HepG2 (cell line): ENCODE data around the gene DTNA. TPM values are rescaled to one million over a fixed set of nuclear protein-coding genes. Genes with fewer than 3 reads are reported as not detected.

Experiments used
- EZH2 ChIP-seq: conservative IDR thresholded peaks from 2 replicates; pipeline ENCODE4 v1.6.1; 2012; ENCODE audit warnings: mild to moderate bottlenecking, low read depth, low read length, moderate library complexity
- FOSL2 ChIP-seq: sonication (generic); formaldehyde crosslinking; IDR thresholded peaks from 2 replicates; pipeline ENCODE4 v1.4.0; 2020; ENCODE audit warnings: missing genetic modification reagents
- FOXA1 ChIP-seq, 2 experiments: fragments of 450-650 bp in 1 of 2; sonication (generic) in 1 of 2; formaldehyde crosslinking in 1 of 2; IDR thresholded peaks; 2 replicates each; pipeline versions ENCODE4 v1.4.0 to v1.6.1; 2016 to 2020; ENCODE audit warnings: missing genetic modification reagents in 1 of 2
- FOXJ3 ChIP-seq: sonication (generic); formaldehyde crosslinking; IDR thresholded peaks from 2 replicates; pipeline ENCODE4 v1.4.0; 2020; ENCODE audit warnings: missing genetic modification reagents, mild to moderate bottlenecking, borderline replicate concordance
- FOXP1 ChIP-seq, 2 experiments: fragments of 450-650 bp in 1 of 2; IDR thresholded peaks; 2 replicates each; pipeline ENCODE4 v1.6.1; 2017 to 2018; ENCODE audit warnings: antibody characterized with exemption in 1 of 2
- GATAD2A ChIP-seq: IDR thresholded peaks from 2 replicates; pipeline ENCODE4 v1.6.1; 2016
- HCFC1 ChIP-seq: fragments of 150-350 bp; IDR thresholded peaks from 2 replicates; pipeline ENCODE4 v1.6.1; 2014; ENCODE audit warnings: low read depth, low read length
- HDAC2 ChIP-seq: sonication (generic); formaldehyde crosslinking; IDR thresholded peaks from 2 replicates; pipeline ENCODE4 v1.4.0; 2020; ENCODE audit warnings: missing genetic modification reagents
- HNF4G ChIP-seq, 2 experiments: sonication (generic) in 1 of 2; formaldehyde crosslinking in 1 of 2; IDR thresholded peaks; 2 replicates each; pipeline versions ENCODE4 v1.4.0 to v1.6.1; 2011 to 2020; ENCODE audit warnings: borderline replicate concordance in 2 of 2, low read depth in 2 of 2, mild to moderate bottlenecking in 2 of 2, low read length in 1 of 2, missing genetic modification reagents in 1 of 2, moderate library complexity in 1 of 2
- MAFK ChIP-seq, 2 experiments: IDR thresholded peaks in 1 of 2; conservative IDR thresholded peaks in 1 of 2; 2 replicates each; pipeline ENCODE4 v1.6.1; 2011; ENCODE audit warnings: improper control_type of control experiment in 2 of 2, low read length in 2 of 2
- PPARG ChIP-seq: conservative IDR thresholded peaks from 2 replicates; pipeline ENCODE4 v1.6.1; 2016; ENCODE audit warnings: missing biosample characterization, missing genetic modification reagents
- RBAK ChIP-seq: sonication (generic); formaldehyde crosslinking; IDR thresholded peaks from 2 replicates; pipeline ENCODE4 v1.5.1; 2020; ENCODE audit warnings: mild to moderate bottlenecking, missing genetic modification reagents
- RFX1 ChIP-seq: fragments of 450-650 bp; IDR thresholded peaks from 2 replicates; pipeline ENCODE4 v1.6.1; 2017
- SIX1 ChIP-seq: sonication (generic); formaldehyde crosslinking; IDR thresholded peaks from 2 replicates; pipeline ENCODE4 v1.4.0; 2020; ENCODE audit warnings: missing genetic modification reagents, borderline replicate concordance
- SMARCC2 ChIP-seq: fragments of 450-650 bp; IDR thresholded peaks from 2 replicates; pipeline ENCODE4 v1.6.1; 2017; ENCODE audit warnings: antibody characterized with exemption, mild to moderate bottlenecking
- SRF ChIP-seq: IDR thresholded peaks from 2 replicates; pipeline ENCODE4 v1.6.1; 2011; ENCODE audit warnings: mild to moderate bottlenecking, low read depth, low read length, moderate library complexity
- TAF1 ChIP-seq: sonication (generic); formaldehyde crosslinking; IDR thresholded peaks from 2 replicates; pipeline ENCODE4 v1.4.0; 2020; ENCODE audit warnings: missing genetic modification reagents
- ZBTB3 ChIP-seq: sonication (generic); formaldehyde crosslinking; IDR thresholded peaks from 2 replicates; pipeline ENCODE4 v1.4.0; 2020; ENCODE audit warnings: low read depth, mild to moderate bottlenecking, moderate library complexity, missing genetic modification reagents, borderline replicate concordance
- ZIK1 ChIP-seq: sonication (generic); formaldehyde crosslinking; IDR thresholded peaks from 2 replicates; pipeline ENCODE4 v1.5.0; 2020; ENCODE audit warnings: mild to moderate bottlenecking, low read depth, missing genetic modification reagents, borderline replicate concordance
- ZMAT3 ChIP-seq: sonication (generic); formaldehyde crosslinking; conservative IDR thresholded peaks from 2 replicates; pipeline ENCODE4 v1.7.0; 2021; ENCODE audit warnings: missing genetic modification reagents
- ZNF776 ChIP-seq: sonication (generic); formaldehyde crosslinking; IDR thresholded peaks from 2 replicates; pipeline ENCODE4 v1.4.0; 2020; ENCODE audit warnings: mild to moderate bottlenecking, missing genetic modification reagents
- ZNF816 ChIP-seq: sonication (generic); formaldehyde crosslinking; IDR thresholded peaks from 2 replicates; pipeline ENCODE4 v1.8.0; 2022; ENCODE audit warnings: missing genetic modification reagents, mild to moderate bottlenecking, borderline replicate concordance
- ZSCAN20 ChIP-seq: sonication (generic); formaldehyde crosslinking; IDR thresholded peaks from 2 replicates; pipeline ENCODE4 v1.4.0; 2020; ENCODE audit warnings: missing genetic modification reagents, mild to moderate bottlenecking, borderline replicate concordance
- polyA plus RNA-seq, 8 experiments: library from polyadenylated mRNA; depleted of rRNA in 3 of 8; stranded (reverse) in 7 of 8; unstranded in 1 of 8; fragments of >200 nt; fragmentation: Illumina TruSeq in 4 of 8; extraction: Trizol in 4 of 8; gene quantifications; 2 replicates each; pipeline versions ENCODE4 v1.2.1 to v1.2.3, GENCODE V29; 2011 to 2016; ENCODE audit warnings: low read depth in 4 of 8, missing spikeins in 1 of 8, mixed read lengths in 1 of 8; ENCODE audit not compliant: insufficient read depth in 1 of 8
- total RNA-seq, 5 experiments: library from RNA; depleted of rRNA; stranded (reverse); fragments of >200 nt; fragmentation: Illumina TruSeq; extraction: Trizol; gene quantifications; 2 replicates each; pipeline ENCODE4 v1.2.3, GENCODE V29; 2016; ENCODE audit warnings: low read depth in 1 of 5
- TF ChIP-seq, protein P1 (sequence below): sonication (generic); formaldehyde crosslinking; IDR thresholded peaks from 2 replicates; pipeline ENCODE4 v1.5.0; 2020; ENCODE audit warnings: mild to moderate bottlenecking, missing genetic modification reagents, moderate library complexity
- TF ChIP-seq, protein P2 (sequence below): IDR thresholded peaks from 2 replicates; pipeline ENCODE4 v1.6.1; 2012; ENCODE audit warnings: inconsistent platforms
- TF ChIP-seq, protein P3 (sequence below): sonication (generic); formaldehyde crosslinking; IDR thresholded peaks from 2 replicates; pipeline ENCODE4 v1.4.0; 2020; ENCODE audit warnings: missing genetic modification reagents, mild to moderate bottlenecking, borderline replicate concordance
- TF ChIP-seq, protein P4 (sequence below): sonication (generic); formaldehyde crosslinking; IDR thresholded peaks from 2 replicates; pipeline ENCODE4 v1.4.0; 2020; ENCODE audit warnings: missing genetic modification reagents
- TF ChIP-seq, protein P5 (sequence below): sonication (generic); formaldehyde crosslinking; conservative IDR thresholded peaks from 2 replicates; pipeline ENCODE4 v1.4.0; 2020; ENCODE audit warnings: missing genetic modification reagents

DTNA gene
- total and polyA plus RNA-seq, 2 of the 13 experiments (the other 11 are each of a cell fraction or from before 2014, with no cell fraction given) = 8.5 to 29.0 TPM

DNA sequence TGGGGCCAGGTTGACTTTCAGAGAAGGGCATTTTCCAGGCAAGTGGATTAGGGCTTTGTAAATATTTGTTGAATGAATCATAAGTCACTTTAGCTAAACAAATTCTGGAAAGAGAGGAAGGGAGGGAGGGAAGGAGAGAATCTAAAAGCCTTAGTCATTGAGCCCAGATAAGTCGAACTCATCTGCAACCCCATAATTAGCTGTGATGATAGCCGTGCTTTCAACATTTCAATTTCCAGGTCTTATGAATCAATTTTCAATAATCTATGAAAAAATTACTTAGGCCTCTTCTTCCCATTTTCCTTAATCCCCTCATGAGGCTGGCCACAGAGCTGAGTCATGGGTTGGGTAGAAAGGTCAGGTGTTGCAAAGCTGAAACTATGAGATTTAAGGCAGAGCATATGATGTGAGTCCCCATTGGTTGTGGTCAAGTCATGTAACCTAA lies 219.3 kb downstream of the DTNA start (continued):
- TF ChIP-seq, protein P1, sequence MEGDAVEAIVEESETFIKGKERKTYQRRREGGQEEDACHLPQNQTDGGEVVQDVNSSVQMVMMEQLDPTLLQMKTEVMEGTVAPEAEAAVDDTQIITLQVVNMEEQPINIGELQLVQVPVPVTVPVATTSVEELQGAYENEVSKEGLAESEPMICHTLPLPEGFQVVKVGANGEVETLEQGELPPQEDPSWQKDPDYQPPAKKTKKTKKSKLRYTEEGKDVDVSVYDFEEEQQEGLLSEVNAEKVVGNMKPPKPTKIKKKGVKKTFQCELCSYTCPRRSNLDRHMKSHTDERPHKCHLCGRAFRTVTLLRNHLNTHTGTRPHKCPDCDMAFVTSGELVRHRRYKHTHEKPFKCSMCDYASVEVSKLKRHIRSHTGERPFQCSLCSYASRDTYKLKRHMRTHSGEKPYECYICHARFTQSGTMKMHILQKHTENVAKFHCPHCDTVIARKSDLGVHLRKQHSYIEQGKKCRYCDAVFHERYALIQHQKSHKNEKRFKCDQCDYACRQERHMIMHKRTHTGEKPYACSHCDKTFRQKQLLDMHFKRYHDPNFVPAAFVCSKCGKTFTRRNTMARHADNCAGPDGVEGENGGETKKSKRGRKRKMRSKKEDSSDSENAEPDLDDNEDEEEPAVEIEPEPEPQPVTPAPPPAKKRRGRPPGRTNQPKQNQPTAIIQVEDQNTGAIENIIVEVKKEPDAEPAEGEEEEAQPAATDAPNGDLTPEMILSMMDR (CRISPR knock-in tag) = no peak
- TF ChIP-seq RFX1 = no peak
- TF ChIP-seq RBAK (CRISPR knock-in tag) = no peak
- TF ChIP-seq SIX1 (CRISPR knock-in tag) = peak; percentile 64; the same call in 1 of the 2 replicates
- TF ChIP-seq ZSCAN20 = no peak
- TF ChIP-seq SRF = peak; percentile 70
- peak; percentile 64 for TF ChIP-seq HNF4G (IDR thresholded peaks at IDR 0.05; ENCODE audit: borderline replicate concordance, low read depth, low read length)
- 0 out of 2 replicates have a peak, but pooled peaks have one; percentile 62 for TF ChIP-seq HNF4G (CRISPR knock-in tag; IDR thresholded peaks at IDR 0.05; ENCODE audit: borderline replicate concordance, low read depth)
- TF ChIP-seq ZNF816 = no peak
- no peak for TF ChIP-seq ZBTB3 (CRISPR knock-in tag)
- TF ChIP-seq SMARCC2 = peak; percentile 77; the same call in 1 of the 2 replicates
- no peak for TF ChIP-seq ZNF776 (CRISPR knock-in tag)
- TF ChIP-seq ZIK1 = no peak
- peak; percentile 87 for TF ChIP-seq GATAD2A (CRISPR knock-in tag)
- TF ChIP-seq TAF1 (CRISPR knock-in tag) = no peak
- TF ChIP-seq, protein P2, sequence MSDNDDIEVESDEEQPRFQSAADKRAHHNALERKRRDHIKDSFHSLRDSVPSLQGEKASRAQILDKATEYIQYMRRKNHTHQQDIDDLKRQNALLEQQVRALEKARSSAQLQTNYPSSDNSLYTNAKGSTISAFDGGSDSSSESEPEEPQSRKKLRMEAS = peak; percentile 29; the same call in 1 of the 2 replicates
- no peak for TF ChIP-seq FOXP1 (IDR thresholded peaks at IDR 0.05)
- peak; percentile 76; the same call in 1 of the 2 replicates for TF ChIP-seq FOXP1 (CRISPR knock-in tag; IDR thresholded peaks at IDR 0.05)
- TF ChIP-seq HCFC1 = no peak
- TF ChIP-seq FOXJ3 (CRISPR knock-in tag) = no peak
- TF ChIP-seq, protein P3, sequence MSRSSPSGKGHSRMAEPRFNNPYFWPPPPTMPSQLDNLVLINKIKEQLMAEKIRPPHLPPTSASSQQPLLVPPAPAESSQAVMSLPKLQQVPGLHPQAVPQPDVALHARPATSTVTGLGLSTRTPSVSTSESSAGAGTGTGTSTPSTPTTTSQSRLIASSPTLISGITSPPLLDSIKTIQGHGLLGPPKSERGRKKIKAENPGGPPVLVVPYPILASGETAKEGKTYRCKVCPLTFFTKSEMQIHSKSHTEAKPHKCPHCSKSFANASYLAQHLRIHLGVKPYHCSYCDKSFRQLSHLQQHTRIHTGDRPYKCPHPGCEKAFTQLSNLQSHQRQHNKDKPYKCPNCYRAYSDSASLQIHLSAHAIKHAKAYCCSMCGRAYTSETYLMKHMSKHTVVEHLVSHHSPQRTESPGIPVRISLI (CRISPR knock-in tag) = no peak
- peak in 1 of 2 experiments; percentile 79 for TF ChIP-seq MAFK (conservative IDR thresholded peaks at IDR 0.05 in 1 of 2, IDR thresholded peaks at IDR 0.05 in 1 of 2; ENCODE audit: low read length in 2 of 2)
- no peak for TF ChIP-seq ZMAT3 (CRISPR knock-in tag)
- TF ChIP-seq EZH2 = no peak
- peak; percentile 97 for TF ChIP-seq FOSL2 (CRISPR knock-in tag)
- peak; percentile 83 for TF ChIP-seq FOXA1 (IDR thresholded peaks at IDR 0.05)
- TF ChIP-seq FOXA1 (CRISPR knock-in tag; IDR thresholded peaks at IDR 0.05) = peak; percentile 91
- TF ChIP-seq HDAC2 = peak; percentile 52; the same call in 1 of the 2 replicates
- TF ChIP-seq, protein P4, sequence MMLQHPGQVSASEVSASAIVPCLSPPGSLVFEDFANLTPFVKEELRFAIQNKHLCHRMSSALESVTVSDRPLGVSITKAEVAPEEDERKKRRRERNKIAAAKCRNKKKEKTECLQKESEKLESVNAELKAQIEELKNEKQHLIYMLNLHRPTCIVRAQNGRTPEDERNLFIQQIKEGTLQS (CRISPR knock-in tag) = peak; percentile 82
- TF ChIP-seq, protein P5, sequence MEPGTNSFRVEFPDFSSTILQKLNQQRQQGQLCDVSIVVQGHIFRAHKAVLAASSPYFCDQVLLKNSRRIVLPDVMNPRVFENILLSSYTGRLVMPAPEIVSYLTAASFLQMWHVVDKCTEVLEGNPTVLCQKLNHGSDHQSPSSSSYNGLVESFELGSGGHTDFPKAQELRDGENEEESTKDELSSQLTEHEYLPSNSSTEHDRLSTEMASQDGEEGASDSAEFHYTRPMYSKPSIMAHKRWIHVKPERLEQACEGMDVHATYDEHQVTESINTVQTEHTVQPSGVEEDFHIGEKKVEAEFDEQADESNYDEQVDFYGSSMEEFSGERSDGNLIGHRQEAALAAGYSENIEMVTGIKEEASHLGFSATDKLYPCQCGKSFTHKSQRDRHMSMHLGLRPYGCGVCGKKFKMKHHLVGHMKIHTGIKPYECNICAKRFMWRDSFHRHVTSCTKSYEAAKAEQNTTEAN (CRISPR knock-in tag) = no peak
- TF ChIP-seq PPARG (CRISPR knock-in tag) = peak; percentile 67
